Breast epithelium (tissue), 3 donors: ENCODE data around the gene PCNX1.

Source experiments
- POLR2A ChIP-seq: fragments of 450-650 bp; IDR thresholded peaks from one replicate; pipeline ENCODE4 v1.6.1; 2016; ENCODE audit warnings: antibody characterized with exemption, mild to moderate bottlenecking, moderate library complexity
- POLR2AphosphoS5 ChIP-seq, 3 donors: sonication (generic); formaldehyde crosslinking; IDR thresholded peaks; one replicate each; pipeline ENCODE4 v1.6.1; 2017; ENCODE audit warnings: antibody characterized with exemption in 3 of 3
- TF ChIP-seq, protein P1 (sequence below), 3 donors: fragments of 450-650 bp; IDR thresholded peaks; one replicate each; pipeline ENCODE4 v1.5.1; 2016 to 2017; ENCODE audit warnings: antibody characterized with exemption in 3 of 3, mild to moderate bottlenecking in 3 of 3, moderate library complexity in 3 of 3

DNA sequence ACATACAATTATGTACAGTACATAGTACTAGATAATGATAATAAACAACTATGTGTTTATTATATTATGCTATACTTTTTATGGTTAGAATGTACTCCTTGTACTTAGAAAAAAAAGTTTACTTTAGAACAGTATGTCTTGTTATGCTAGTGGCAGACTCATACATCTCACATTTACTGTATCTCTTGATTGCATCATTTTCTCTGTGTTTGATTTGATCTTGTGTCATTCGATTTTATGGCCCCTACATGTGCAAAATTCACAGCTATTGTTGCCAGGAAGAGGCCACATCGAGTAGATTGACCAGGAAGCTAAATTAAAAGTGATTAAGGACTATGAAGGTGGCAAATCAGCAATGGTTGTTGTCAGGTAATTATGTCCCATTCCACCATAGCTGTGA, 153.0 kb downstream of the PCNX1 start:
- TF ChIP-seq, protein P1, sequence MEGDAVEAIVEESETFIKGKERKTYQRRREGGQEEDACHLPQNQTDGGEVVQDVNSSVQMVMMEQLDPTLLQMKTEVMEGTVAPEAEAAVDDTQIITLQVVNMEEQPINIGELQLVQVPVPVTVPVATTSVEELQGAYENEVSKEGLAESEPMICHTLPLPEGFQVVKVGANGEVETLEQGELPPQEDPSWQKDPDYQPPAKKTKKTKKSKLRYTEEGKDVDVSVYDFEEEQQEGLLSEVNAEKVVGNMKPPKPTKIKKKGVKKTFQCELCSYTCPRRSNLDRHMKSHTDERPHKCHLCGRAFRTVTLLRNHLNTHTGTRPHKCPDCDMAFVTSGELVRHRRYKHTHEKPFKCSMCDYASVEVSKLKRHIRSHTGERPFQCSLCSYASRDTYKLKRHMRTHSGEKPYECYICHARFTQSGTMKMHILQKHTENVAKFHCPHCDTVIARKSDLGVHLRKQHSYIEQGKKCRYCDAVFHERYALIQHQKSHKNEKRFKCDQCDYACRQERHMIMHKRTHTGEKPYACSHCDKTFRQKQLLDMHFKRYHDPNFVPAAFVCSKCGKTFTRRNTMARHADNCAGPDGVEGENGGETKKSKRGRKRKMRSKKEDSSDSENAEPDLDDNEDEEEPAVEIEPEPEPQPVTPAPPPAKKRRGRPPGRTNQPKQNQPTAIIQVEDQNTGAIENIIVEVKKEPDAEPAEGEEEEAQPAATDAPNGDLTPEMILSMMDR (IDR thresholded peaks at IDR 0.05), result no peak
- TF ChIP-seq POLR2AphosphoS5 (IDR thresholded peaks at IDR 0.05) (no peak), POLR2A (no peak)
